ENCODE measurements around the gene ERAS.

Gene ERAS

GRCh38 chrX:48831909-48832291 lies 5.6 kb downstream of the ERAS start:
- no peak overlapping the region for H3K4me3 ChIP-seq (replicated peaks in 1 of 2; ENCODE audit: low read depth in 2 of 2, low read length in 2 of 2)
- no peak for TF ChIP-seq CTCF (IDR thresholded peaks at IDR 0.05; ENCODE audit: low read depth, low read length)
- no peak for DNase-seq (ENCODE audit: low read depth in 2 of 2)

GRCh38 chrX:48833542-48834138 lies 7.3 kb downstream of the ERAS start:
- no peak for TF ChIP-seq CTCF (IDR thresholded peaks at IDR 0.05; ENCODE audit: low read depth, low read length)
- DNase-seq (ENCODE audit: low read depth in 2 of 2) = no peak
- H3K4me3 ChIP-seq (replicated peaks in 1 of 2; ENCODE audit: low read depth in 2 of 2, low read length in 2 of 2) = no peak overlapping the region

GRCh38 chrX:48834383-48834709 lies 8.0 kb downstream of the ERAS start:
- no peak for DNase-seq (ENCODE audit: low read depth in 2 of 2)
- H3K4me3 ChIP-seq (replicated peaks in 1 of 2; ENCODE audit: low read depth in 2 of 2, low read length in 2 of 2) = no peak overlapping the region
- no peak for TF ChIP-seq CTCF (IDR thresholded peaks at IDR 0.05; ENCODE audit: low read depth, low read length)

- DNase-seq (ENCODE audit: low read depth in 2 of 2) = peak in 1 of 2 donors; percentile 1
- no peak within 1 kb of the TSS for H3K4me3 ChIP-seq (replicated peaks in 1 of 2; ENCODE audit: low read depth in 2 of 2, low read length in 2 of 2)
- no peak for TF ChIP-seq CTCF (IDR thresholded peaks at IDR 0.05; ENCODE audit: low read depth, low read length)
Measured at GRCh38 chrX:48835524-48836329, 9.4 kb downstream of the ERAS start, which contains the start of gene PCSK1N. Gene PCSK1N (minus strand): TSS chrX:48835610. CDS start chrX:48835532, 78 bp downstream.

GRCh38 chrX:48839686-48840085 lies 13.4 kb downstream of the ERAS start:
- DNase-seq (ENCODE audit: low read depth in 2 of 2) = no peak
- TF ChIP-seq CTCF (IDR thresholded peaks at IDR 0.05; ENCODE audit: low read depth, low read length) = no peak
- H3K4me3 ChIP-seq (replicated peaks in 1 of 2; ENCODE audit: low read depth in 2 of 2, low read length in 2 of 2) = no peak overlapping the region

GRCh38 chrX:48848847-48849246 lies 22.5 kb downstream of the ERAS start:
- no peak for DNase-seq (ENCODE audit: low read depth in 2 of 2)
- no peak overlapping the region for H3K4me3 ChIP-seq (replicated peaks in 1 of 2; ENCODE audit: low read depth in 2 of 2, low read length in 2 of 2)
- TF ChIP-seq CTCF (IDR thresholded peaks at IDR 0.05; ENCODE audit: low read depth, low read length) = no peak

All from cardiac fibroblast (primary cell).